Neural cell (in vitro differentiated cells): ENCODE data around the gene DCAF12L2. TPM values are rescaled to one million over a fixed set of nuclear protein-coding genes. Genes with fewer than 3 reads are reported as not detected.

Experiments
- H2AFZ ChIP-seq: fragments of 200-600, 300-800 bp; sonication (generic), shearing (Covaris generic); 2 replicates; pipeline ENCODE4 v1.6.0; 2014; ENCODE audit warnings: low read depth, mild to moderate bottlenecking, antibody characterized with exemption, low read length, moderate library complexity
- H3F3A ChIP-seq: fragments of 200-600 bp; shearing (Covaris generic); 2 replicates; pipeline ENCODE4 v1.6.1; 2016; ENCODE audit warnings: mild to moderate bottlenecking, moderate library complexity, mixed read lengths, antibody characterized with exemption, low read length; ENCODE audit not compliant: insufficient read depth, poor library complexity, severe bottlenecking
- H3K27ac ChIP-seq: fragments of 200-600, 300-800 bp; sonication (generic), shearing (Covaris generic); 2 replicates; pipeline ENCODE4 v1.5.1; 2014; ENCODE audit warnings: mild to moderate bottlenecking, low read length, moderate library complexity
- H3K27me3 ChIP-seq: fragments of 300-800, 200-600 bp; sonication (generic), shearing (Covaris generic); 2 replicates; pipeline ENCODE4 v1.6.0; 2014; ENCODE audit warnings: mild to moderate bottlenecking, low read depth, low read length, moderate library complexity; ENCODE audit not compliant: insufficient read depth
- H3K36me3 ChIP-seq: fragments of 300-800, 200-600 bp; sonication (generic), shearing (Covaris generic); 2 replicates; pipeline ENCODE4 v1.5.1; 2014; ENCODE audit warnings: mild to moderate bottlenecking, antibody characterized with exemption, low read length, moderate library complexity; ENCODE audit not compliant: insufficient read depth
- H3K4me2 ChIP-seq: fragments of 300-800, 200-600 bp; sonication (generic), shearing (Covaris generic); 2 replicates; pipeline ENCODE4 v1.6.0; 2014; ENCODE audit warnings: mild to moderate bottlenecking, low read length
- H3K4me3 ChIP-seq: fragments of 300-800, 200-600 bp; sonication (generic), shearing (Covaris generic); 2 replicates; pipeline ENCODE4 v1.5.1; 2014; ENCODE audit warnings: mild to moderate bottlenecking, low read length, moderate library complexity
- H3K79me2 ChIP-seq: fragments of 200-600 bp; shearing (Covaris generic); replicated peaks from 2 replicates; pipeline ENCODE4 v1.6.0; 2014; ENCODE audit warnings: mild to moderate bottlenecking, low read length, moderate library complexity; ENCODE audit not compliant: insufficient read depth
- H3K9ac ChIP-seq: fragments of 300-800, 200-600 bp; sonication (generic), shearing (Covaris generic); 2 replicates; pipeline ENCODE4 v1.6.1; 2016; ENCODE audit warnings: mild to moderate bottlenecking, low read length, mixed read lengths
- H3K9me2 ChIP-seq: fragments of 200-600 bp; shearing (Covaris generic); 2 replicates; pipeline ENCODE4 v1.6.1; 2016; ENCODE audit warnings: mild to moderate bottlenecking, low read length, mixed read lengths; ENCODE audit not compliant: insufficient read depth
- H3K9me3 ChIP-seq: fragments of 200-600, 300-800 bp; sonication (generic), shearing (Covaris generic); 2 replicates; pipeline ENCODE4 v1.6.1; 2016; ENCODE audit warnings: mild to moderate bottlenecking, mixed run types, low read length, moderate library complexity, mixed read lengths
- H4K20me1 ChIP-seq: fragments of 200-600 bp; shearing (Covaris generic); 2 replicates; pipeline ENCODE4 v1.6.1; 2016; ENCODE audit warnings: mild to moderate bottlenecking, mixed run types; ENCODE audit not compliant: insufficient read depth
- CTCF ChIP-seq: fragments of 450-650 bp; IDR thresholded peaks from 2 replicates; pipeline ENCODE4 v1.5.1; 2014; ENCODE audit warnings: antibody characterized with exemption, mild to moderate bottlenecking, moderate library complexity; ENCODE audit not compliant: poor library complexity, severe bottlenecking
- EP300 ChIP-seq: fragments of 450-650 bp; conservative IDR thresholded peaks from 2 replicates; pipeline ENCODE4 v1.6.1; 2014; ENCODE audit warnings: antibody characterized with exemption, mild to moderate bottlenecking, moderate library complexity; ENCODE audit not compliant: poor library complexity, severe bottlenecking
- EZH2 ChIP-seq: fragments of 200-600, 300-800 bp; shearing (Covaris generic), sonication (generic); IDR thresholded peaks from 2 replicates; pipeline ENCODE4 v1.6.1; 2014; ENCODE audit warnings: antibody characterized with exemption, low read length, borderline replicate concordance, mild to moderate bottlenecking; ENCODE audit not compliant: insufficient read depth, poor library complexity, severe bottlenecking
- MXI1 ChIP-seq: fragments of 450-650 bp; conservative IDR thresholded peaks from 2 replicates; pipeline ENCODE4 v1.6.1; 2014; ENCODE audit warnings: antibody characterized with exemption, mild to moderate bottlenecking; ENCODE audit not compliant: poor library complexity, severe bottlenecking
- POLR2AphosphoS5 ChIP-seq: IDR thresholded peaks from 2 replicates; pipeline ENCODE4 v1.6.1; 2012
- RAD21 ChIP-seq: fragments of 450-650 bp; conservative IDR thresholded peaks from 2 replicates; pipeline ENCODE4 v1.6.1; 2014; ENCODE audit warnings: antibody characterized with exemption, mild to moderate bottlenecking, moderate library complexity
- SMC3 ChIP-seq: fragments of 450-650 bp; conservative IDR thresholded peaks from 2 replicates; pipeline ENCODE4 v1.6.1; 2014; ENCODE audit warnings: antibody characterized with exemption, mild to moderate bottlenecking, moderate library complexity; ENCODE audit not compliant: poor library complexity
- TAF1 ChIP-seq: IDR thresholded peaks from 2 replicates; pipeline ENCODE4 v1.6.1; 2012; ENCODE audit warnings: low read depth
- polyA plus RNA-seq: library from polyadenylated mRNA; depleted of rRNA; stranded (reverse); fragments of >200 nt; gene quantifications from 2 replicates; pipeline ENCODE4 v1.2.3, GENCODE V29; 2014
- TF ChIP-seq, protein P1 (sequence below): IDR thresholded peaks from 2 replicates; pipeline ENCODE4 v1.6.1; 2012; ENCODE audit warnings: borderline replicate concordance

Gene DCAF12L2
- polyA plus RNA-seq, 1 donor from 2014 or later: 1.4 TPM

DNA sequence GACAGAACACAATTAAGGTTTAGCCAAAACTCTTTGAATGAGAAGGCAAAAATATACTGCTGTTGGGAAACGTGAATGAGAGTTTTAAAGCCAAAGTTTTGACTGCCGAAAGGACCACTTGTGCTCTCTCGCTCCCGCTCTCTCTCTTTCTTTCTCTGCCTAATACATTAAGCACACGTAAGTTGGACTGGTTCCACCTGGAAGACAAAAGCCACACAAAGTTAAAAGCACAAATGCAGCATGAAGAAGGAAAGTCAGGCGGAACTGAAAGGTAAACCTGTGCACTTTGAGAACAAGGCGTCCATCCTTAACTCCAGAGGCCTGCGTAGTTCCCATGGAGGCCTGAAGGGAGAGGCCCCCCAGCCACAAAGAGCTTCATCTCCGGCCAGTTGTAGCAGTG, 1.9 kb downstream of the DCAF12L2 start:
- Histone ChIP-seq H3K9me3 (no peaks in the 10 kb centered on the region), H2AFZ (no peak overlapping the region), H3K9ac (no peak overlapping the region), H3K79me2 (no peaks in the 10 kb centered on the region), H3K27me3 (no peaks in the 10 kb centered on the region), H4K20me1 (no peaks in the 10 kb centered on the region), H3K4me3 (no peak overlapping the region), H3K27ac (no peak overlapping the region), H3K4me2 (no peak overlapping the region), H3K36me3 (no peaks in the 10 kb centered on the region), H3K9me2 (no peaks in the 10 kb centered on the region), H3F3A (no peaks in the 10 kb centered on the region)
- TF ChIP-seq POLR2AphosphoS5 (no peak), CTCF (no peak), EZH2 (no peak), MXI1 (no peak), SMC3 (no peak), TAF1 (no peak), RAD21 (no peak), EP300 (no peak)
- TF ChIP-seq, protein P1, sequence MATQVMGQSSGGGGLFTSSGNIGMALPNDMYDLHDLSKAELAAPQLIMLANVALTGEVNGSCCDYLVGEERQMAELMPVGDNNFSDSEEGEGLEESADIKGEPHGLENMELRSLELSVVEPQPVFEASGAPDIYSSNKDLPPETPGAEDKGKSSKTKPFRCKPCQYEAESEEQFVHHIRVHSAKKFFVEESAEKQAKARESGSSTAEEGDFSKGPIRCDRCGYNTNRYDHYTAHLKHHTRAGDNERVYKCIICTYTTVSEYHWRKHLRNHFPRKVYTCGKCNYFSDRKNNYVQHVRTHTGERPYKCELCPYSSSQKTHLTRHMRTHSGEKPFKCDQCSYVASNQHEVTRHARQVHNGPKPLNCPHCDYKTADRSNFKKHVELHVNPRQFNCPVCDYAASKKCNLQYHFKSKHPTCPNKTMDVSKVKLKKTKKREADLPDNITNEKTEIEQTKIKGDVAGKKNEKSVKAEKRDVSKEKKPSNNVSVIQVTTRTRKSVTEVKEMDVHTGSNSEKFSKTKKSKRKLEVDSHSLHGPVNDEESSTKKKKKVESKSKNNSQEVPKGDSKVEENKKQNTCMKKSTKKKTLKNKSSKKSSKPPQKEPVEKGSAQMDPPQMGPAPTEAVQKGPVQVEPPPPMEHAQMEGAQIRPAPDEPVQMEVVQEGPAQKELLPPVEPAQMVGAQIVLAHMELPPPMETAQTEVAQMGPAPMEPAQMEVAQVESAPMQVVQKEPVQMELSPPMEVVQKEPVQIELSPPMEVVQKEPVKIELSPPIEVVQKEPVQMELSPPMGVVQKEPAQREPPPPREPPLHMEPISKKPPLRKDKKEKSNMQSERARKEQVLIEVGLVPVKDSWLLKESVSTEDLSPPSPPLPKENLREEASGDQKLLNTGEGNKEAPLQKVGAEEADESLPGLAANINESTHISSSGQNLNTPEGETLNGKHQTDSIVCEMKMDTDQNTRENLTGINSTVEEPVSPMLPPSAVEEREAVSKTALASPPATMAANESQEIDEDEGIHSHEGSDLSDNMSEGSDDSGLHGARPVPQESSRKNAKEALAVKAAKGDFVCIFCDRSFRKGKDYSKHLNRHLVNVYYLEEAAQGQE: no peak

DNA sequence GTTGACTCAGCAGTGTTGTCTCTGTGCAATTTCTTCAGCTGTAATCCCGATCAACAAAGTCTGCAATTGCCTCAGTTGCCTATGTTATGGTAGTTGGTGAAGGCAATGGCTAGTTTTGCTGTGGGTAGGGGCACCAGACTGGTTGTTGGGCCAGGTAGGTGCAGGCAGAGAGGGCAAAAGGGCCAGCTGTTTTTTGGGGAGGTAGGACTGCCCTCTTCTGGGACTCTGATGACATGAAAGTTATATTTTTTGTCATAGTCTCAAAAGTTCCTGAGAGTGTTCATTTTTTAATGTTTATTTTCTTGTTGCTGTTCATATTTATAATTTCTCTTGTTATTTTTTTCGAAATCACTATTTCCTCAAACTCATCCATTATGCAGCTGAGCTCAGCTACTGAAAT, 25.1 kb downstream of the DCAF12L2 start:
- Histone ChIP-seq H3K9ac (no peak overlapping the region), H3K27ac (no peak overlapping the region), H3K36me3 (no peaks in the 10 kb centered on the region), H3K4me2 (no peak overlapping the region), H3K9me2 (no peaks in the 10 kb centered on the region), H2AFZ (no peak overlapping the region), H4K20me1 (no peaks in the 10 kb centered on the region), H3F3A (no peaks in the 10 kb centered on the region), H3K79me2 (no peaks in the 10 kb centered on the region), H3K27me3 (no peaks in the 10 kb centered on the region), H3K9me3 (no peaks in the 10 kb centered on the region), H3K4me3 (no peak overlapping the region)
- no peak for TF ChIP-seq MXI1
- TF ChIP-seq, protein P1: no peak
- TF ChIP-seq POLR2AphosphoS5: no peak
- no peak for TF ChIP-seq TAF1
- no peak for TF ChIP-seq EZH2
- TF ChIP-seq RAD21: no peak
- TF ChIP-seq EP300: no peak
- no peak for TF ChIP-seq CTCF
- TF ChIP-seq SMC3: no peak
